ENCODE measurements around the gene CPNE7.

DNA sequence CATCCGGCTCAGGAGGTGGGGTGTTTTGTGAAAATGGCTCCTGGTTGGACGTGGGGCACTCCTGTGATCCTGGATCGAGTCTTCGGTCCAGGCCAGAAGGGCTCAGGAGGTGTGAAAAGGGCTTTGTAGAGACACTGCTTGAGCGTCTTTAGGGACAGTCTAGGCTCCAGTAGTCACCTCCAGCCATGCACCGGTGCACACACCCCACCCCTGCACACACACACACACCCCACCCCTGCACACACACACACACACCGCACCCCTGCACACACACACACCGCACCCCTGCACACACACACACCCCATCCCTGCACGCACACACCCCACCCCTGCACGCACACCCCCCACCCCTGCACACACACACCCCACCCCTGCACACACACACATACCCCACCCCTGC, 62.9 kb downstream of the CPNE7 start:
- TF ChIP-seq, protein P1, sequence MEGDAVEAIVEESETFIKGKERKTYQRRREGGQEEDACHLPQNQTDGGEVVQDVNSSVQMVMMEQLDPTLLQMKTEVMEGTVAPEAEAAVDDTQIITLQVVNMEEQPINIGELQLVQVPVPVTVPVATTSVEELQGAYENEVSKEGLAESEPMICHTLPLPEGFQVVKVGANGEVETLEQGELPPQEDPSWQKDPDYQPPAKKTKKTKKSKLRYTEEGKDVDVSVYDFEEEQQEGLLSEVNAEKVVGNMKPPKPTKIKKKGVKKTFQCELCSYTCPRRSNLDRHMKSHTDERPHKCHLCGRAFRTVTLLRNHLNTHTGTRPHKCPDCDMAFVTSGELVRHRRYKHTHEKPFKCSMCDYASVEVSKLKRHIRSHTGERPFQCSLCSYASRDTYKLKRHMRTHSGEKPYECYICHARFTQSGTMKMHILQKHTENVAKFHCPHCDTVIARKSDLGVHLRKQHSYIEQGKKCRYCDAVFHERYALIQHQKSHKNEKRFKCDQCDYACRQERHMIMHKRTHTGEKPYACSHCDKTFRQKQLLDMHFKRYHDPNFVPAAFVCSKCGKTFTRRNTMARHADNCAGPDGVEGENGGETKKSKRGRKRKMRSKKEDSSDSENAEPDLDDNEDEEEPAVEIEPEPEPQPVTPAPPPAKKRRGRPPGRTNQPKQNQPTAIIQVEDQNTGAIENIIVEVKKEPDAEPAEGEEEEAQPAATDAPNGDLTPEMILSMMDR (IDR thresholded peaks at IDR 0.05; ENCODE audit: control extremely low read depth in 1 of 3, insufficient read depth in 1 of 3, low read depth in 1 of 3, low read length in 3 of 3) = no peak
- TF ChIP-seq EGR1 (IDR thresholded peaks at IDR 0.05; ENCODE audit: borderline replicate concordance, low read depth, low read length) (no peak), MAFK (IDR thresholded peaks at IDR 0.05; ENCODE audit: low read depth, low read length) (no peak), SUZ12 (IDR thresholded peaks at IDR 0.05; ENCODE audit: low read length) (no peak), TCF12 (IDR thresholded peaks at IDR 0.05; ENCODE audit: low read depth, low read length) (no peak), TAF7 (optimal IDR thresholded peaks at IDR 0.05; ENCODE audit: borderline replicate concordance, low read depth, low read length) (no peak), POLR2A (IDR thresholded peaks at IDR 0.05; ENCODE audit: control extremely low read depth in 1 of 2, low read depth in 2 of 2, low read length in 2 of 2) (no peak), KDM4A (IDR thresholded peaks at IDR 0.05; ENCODE audit: low read depth, low read length, severe bottlenecking) (no peak)
- TF ChIP-seq, protein P2, sequence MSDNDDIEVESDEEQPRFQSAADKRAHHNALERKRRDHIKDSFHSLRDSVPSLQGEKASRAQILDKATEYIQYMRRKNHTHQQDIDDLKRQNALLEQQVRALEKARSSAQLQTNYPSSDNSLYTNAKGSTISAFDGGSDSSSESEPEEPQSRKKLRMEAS (IDR thresholded peaks at IDR 0.05) = no peak

Measured in H1 (cell line).